ENCODE data around the gene FARS2.

- no peak for TF ChIP-seq CTCF (IDR thresholded peaks at IDR 0.05; ENCODE audit: borderline replicate concordance, extremely low read depth, low read length, poor library complexity, severe bottlenecking)
- no peak for TF ChIP-seq EZH2 (IDR thresholded peaks at IDR 0.05; ENCODE audit: borderline replicate concordance, low read depth, low read length, severe bottlenecking)
Observed at GRCh38 chr6:5424726-5425125, 163.4 kb downstream of the FARS2 start.
